Measurements from ENCODE around the gene RPL15. TPM values are rescaled to one million over a fixed set of nuclear protein-coding genes. Genes with fewer than 3 reads are reported as not detected.
"Not testable (repeated sequence)": the region's sequence is repeated elsewhere in the genome, so short reads cannot be mapped to it uniquely, and the experiment has no call there.

RPL15 gene
- total RNA-seq, 1 donor from 2014 or later = 1,360 TPM

DNA sequence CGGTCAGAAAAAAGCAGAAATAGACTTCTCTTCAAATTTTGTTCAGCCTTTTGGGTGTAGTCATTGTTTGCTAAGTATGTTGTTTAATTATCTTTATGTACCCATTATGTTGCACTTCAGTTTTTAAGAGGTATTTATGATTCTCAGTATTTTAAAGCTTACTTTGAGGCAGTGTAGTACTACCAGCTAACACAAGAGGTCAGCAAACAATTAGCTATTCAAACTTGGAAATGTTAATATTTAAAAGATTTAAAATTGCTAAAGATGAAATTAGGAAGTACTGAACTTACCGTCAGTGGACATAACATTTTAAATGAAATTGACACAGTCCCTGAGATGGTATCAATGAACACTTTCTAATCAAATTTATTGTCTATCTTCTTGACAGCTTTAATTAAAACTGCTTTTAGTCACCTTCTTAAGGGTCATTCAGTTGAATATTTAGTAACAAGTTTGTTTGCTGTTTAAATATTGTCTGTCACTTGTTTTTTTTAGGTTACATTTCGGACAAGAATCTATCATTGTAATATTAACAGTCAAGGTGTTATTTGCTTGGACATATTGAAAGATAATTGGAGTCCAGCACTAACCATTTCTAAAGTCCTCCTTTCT lies 28.2 kb upstream of the RPL15 start:
- no peak for DNase-seq (ENCODE audit: low spot score)

DNA sequence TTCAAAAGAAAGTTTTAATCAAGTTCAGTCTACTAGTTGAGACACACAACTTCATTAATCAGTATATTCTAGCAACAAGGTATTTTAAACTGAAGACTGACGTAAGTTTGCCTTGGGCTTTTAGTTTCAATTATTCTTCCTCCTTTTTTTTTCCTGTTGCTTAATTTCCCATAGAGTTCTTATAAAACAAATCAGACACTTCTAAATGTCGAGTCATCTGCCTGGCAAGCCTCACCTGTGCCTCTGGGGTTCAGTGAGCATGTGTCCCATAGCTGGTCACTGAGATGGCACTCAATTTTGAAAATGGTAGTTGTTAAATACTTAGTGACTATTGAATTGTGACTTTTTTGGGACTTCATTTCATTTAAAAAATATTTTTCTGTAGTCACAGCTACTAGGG lies 27.5 kb upstream of the RPL15 start:
- no peak for DNase-seq (ENCODE audit: low spot score)

DNA sequence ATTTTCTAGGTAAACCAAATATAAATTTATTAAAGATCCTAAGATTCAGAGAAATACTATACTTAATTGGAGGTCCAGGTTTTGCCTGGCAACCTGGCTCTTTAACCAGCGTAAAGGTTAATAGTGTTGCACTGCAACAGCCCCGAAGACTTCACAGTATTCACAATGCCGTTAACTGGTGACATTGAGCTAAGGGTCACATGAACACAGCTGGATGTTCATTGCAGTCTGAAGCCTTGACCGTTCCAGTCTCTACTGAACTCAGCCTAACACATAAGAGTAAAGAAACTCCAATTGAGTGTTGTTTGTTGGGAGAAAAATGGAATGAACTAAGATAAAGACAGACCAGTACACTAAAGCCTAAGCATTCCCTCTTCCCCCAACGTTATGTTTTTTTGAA lies 27.0 kb upstream of the RPL15 start:
- DNase-seq (ENCODE audit: low spot score) = no peak

DNA sequence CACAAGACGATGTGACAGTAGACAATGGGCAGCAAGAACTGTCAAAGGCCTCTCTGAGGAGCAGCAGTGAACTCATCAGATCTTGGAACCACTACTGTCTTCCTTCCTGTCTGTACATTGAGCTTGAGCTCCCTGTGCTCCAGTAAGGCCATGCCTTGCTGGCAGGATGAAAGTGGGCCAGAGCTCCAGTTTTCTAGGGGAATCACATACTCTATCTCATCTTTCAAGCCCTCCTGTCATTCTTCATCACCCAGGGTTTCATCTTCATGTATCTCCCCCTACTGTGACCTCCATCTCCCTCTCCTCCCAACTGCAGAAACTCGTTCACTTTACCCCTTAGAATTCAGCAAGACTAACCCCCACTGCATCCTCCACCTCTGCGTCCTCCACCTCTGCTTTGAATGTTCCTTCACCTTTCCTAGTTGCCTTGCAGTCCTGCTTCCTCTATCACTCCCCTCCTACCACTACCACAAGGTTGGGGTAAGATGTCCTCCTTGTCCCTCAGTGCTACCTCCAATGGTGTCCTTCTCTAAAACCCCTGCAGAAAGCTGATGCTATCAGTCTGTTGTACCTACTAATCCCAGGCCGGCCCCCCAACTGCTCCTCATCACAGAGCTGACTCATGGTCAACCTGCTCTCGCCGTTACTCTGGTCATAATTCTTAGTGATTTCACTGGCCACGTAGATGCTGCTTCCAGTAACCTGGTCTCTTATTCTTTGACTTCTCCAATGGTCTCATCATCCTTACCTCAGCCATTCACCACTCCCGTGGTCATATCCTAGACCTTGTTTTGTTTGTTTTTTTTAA lies 22.5 kb upstream of the RPL15 start:
- no peak for DNase-seq (ENCODE audit: low spot score)

DNA sequence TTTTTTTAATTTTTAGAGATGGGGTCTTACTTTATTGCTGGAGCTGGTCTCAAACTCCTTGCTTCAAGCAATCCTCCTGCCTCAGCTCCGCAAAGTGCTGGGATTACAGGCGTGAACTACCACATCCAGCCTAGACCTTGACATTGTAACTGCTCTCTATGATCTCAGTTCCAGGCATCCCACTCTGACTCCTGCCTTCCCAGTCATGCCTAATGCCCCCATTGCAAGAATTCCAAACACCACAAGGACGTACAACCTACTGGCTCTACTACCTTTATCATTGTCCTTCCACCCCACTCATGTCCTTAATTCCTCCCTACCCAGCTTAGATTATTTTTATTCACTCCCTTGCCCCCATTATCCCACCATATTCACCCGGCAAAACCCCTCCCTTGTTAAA lies 21.8 kb upstream of the RPL15 start:
- DNase-seq (ENCODE audit: low spot score) = no peak

DNA sequence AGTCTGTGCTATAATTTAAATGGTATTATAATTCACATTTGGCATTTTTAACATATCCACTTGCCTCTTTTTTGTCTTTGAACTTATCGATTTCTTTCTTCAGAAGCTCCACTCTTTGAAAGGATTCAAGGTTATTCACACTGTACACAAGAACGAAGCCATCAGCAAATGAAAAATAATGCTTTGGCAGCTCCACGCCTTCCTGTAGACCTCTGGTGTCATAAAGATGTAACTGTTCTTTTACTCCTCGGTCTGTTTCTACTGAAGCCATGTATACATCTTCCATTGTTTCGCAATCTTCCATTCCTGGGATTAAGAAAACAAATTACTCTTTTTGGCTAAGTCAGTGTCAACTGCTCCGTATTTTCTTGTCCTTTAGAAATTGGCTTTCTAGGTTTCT lies 16.2 kb upstream of the RPL15 start:
- no peak for DNase-seq (ENCODE audit: low spot score)

DNA sequence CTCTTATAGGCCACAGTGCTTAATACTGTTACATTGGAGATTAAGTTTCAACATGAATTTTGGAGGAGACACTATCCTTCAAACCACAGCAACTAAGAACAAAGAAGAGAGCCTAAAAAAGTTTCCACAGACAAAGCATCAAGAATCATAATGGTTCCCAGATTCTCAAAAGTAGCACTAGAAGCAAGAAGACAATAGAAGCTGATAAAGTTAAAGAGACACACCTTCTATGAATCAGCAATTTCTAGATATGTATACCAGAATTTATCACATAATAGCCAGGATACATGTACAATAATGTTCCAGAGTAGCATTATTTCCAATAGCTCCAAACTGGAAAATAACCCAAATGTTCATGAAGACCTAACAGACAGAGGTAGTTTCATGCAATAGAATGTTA lies 12.4 kb upstream of the RPL15 start:
- DNase-seq (ENCODE audit: low spot score) = no peak

DNA sequence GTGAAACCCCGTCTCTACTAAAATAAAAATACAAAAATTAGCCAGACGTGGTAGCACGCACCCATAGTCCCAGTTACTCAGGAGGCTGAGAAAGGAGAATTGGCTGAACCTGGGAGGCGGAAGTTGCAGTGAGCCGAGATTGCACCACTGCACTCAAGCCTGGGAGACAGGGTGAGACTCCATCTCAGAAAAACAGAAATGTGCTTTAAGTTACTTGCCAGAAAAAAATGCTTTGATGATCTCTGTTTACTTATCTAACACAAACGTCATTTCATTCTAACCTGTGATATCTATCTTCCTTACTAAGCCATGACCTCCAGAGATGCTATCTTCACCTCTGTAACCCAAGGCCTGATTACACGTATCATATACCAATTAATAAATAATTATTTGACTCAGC lies 7.6 kb upstream of the RPL15 start:
- DNase-seq (ENCODE audit: low spot score) = no peak

DNA sequence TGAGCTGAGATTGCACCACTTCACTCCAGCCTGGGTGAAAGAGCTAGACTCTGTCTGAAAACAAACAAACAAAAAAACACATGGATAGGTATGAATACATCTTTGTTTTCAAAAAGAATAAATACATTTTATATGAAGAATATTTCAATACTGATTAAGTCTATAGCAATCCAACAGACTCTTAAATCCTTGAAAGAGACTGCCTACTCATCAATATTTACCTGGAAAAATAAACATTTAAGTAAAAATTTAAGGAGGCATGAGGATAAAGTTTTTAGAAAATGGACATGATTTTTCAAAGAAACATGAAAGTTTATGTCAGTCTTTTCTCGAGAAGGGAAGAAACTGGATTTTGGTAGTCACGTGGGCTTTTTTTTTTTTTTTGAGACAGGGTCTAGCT lies 5.5 kb upstream of the RPL15 start:
- DNase-seq (ENCODE audit: low spot score) = no peak

DNA sequence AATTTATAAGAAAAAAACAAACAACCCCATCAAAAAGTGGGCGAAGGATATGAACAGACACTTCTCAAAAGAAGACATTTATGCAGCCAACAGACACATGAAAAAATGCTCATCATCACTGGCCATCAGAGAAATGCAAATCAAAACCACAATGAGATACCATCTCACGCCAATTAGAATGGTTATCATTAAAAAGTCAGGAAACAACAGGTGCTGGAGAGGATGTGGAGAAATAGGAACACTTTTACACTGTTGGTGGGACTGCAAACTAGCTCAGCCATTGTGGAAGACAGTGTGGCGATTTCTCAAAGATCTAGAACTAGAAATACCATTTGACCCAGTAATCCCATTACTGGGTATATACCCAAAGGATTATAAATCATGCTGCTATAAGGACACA lies 4.6 kb upstream of the RPL15 start:
- DNase-seq (ENCODE audit: low spot score) = not testable (repeated sequence)

DNA sequence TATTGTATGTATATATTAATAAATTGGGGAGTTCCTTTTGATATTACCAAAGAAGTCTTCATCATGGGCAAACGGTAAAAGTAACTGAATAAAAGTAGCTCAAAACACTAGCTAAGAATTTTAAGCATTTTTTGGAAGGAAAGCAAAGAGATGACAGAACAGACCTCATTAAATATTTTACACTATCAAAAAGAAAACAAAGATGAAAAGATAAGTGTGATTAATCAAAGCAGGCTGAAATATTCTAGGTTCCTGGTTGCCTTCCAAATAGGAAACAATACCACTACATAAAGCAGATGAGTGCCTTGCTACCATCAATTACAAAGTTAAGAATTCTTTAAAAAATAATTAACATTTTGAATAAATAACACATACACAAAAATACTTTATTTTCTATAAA lies 3.8 kb upstream of the RPL15 start:
- DNase-seq (ENCODE audit: low spot score) = no peak

DNA sequence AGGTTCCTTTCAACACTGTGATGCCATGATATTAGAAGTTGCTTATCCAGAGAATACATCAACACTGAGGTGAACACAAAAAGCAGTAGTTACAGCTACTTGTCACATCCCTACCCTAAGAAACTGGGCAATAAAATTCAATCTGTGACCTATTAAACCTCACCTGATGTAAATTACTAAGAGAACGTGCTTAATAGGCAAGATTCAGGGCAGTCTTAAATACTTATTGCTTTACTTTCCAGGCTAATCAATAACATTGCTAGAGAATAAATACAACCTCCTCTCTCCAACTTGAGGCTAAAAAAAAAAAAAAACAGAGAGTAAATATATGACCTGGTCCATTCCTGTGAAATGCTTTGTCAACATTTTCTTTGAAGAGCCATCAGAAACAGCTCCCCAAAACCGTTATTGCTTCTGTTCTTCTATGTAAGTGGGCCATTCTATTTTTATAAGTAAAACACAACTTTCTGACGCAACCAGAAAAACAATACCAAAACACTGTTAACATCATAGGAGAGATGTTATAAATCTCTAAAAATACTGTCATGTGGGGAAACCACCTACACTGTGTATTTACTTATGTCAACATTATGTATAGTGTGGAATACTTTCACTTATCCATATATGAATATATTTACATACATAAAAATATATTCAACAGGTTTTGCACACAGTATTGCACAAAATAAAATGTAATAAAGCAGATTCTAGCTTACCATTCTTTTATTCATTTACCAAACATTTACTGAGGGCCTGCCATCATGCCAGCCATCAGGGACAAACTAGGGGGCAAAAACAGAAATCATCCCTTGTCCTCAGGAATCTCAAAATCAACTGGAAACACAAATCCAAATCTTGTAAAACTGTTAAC lies 2.8 kb upstream of the RPL15 start:
- DNase-seq (ENCODE audit: low spot score) = no peak

DNA sequence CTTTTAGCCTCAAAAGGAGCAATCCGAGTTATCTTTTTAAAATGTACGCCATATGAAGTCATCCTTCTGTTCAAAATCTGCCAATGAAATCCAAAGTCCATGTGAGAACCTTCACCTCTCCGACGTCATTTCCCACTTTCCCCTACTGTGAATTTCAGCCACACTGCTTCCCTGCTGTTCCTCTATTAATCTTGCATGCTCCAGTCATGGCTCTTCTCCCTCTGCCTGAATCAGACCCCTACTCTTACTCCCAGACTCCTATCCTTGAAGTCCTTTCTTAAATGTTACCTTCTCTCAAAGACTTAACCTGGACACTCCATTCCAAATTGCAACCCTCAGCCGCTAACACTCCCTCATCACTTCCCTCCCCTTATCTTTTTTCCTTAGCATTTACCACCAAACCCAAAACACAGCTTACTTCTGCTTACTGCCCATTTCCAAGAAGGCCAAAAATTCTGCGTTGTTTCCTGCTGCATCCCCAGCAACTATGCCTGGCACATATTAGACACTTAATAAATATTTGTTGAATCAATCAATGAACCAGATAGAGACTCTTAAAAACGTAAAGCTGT lies 1.3 kb upstream of the RPL15 start:
- DNase-seq (ENCODE audit: low spot score) = no peak

DNA sequence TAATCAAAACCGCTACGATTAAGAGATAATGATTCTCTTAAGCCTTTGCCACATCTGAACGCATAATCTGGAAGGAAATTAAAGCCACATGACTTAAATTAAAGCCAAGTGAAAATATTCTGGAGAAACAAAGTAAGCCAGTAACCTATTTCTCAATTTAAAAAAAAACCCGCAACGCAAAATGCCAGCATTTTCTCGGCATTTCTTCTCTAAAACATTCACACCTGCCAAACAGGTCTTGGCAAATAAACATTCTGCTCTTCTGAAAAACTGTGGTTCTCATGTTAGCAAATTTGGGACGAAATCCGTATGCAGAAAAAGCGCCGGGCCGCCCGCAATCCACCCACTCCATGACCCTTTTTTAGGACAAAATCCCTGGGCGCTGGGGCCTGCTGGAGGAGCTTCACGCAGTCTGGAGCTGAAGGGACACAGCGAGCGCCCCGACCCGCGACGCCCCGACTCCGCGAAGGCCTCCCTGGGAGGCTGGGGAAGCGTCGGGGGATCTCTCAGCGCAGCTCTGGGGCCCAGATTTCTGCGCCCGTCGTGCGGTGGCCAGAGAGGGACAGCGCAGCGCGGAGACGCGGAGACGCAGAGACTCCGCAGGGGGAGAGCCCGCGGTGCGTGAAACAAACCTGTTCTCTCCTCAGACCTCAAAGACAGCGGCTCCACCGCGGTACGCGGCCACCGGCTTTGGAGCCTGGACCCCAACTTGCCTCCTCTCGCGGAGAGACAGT lies 613 bp upstream of the RPL15 start:
- no peak for DNase-seq (ENCODE audit: low spot score)

DNA sequence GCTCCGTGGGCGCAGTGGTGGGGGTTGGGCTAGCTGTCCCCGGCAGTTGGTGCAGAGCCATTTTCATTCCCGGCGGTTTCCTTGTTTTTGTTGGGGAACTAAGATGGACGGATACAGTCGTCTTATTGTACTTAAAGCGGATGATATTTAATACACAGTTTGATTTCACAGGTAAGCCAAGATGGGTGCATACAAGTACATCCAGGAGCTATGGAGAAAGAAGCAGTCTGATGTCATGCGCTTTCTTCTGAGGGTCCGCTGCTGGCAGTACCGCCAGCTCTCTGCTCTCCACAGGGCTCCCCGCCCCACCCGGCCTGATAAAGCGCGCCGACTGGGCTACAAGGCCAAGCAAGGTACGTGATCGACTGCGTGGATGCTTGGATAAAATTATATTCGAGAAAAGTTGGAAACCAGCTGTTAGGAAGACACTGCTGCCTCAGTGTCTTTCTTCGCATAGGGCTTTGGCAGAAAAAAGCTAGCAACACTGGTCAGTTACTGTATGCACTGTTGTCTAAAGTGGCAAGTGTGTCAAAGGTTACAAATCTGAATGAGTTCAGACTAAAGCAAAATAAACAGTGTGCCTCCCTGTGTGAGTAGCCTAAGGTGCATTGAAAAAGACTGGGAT lies 859 bp downstream of the RPL15 start:
- not testable (repeated sequence) for DNase-seq (ENCODE audit: low spot score)

DNA sequence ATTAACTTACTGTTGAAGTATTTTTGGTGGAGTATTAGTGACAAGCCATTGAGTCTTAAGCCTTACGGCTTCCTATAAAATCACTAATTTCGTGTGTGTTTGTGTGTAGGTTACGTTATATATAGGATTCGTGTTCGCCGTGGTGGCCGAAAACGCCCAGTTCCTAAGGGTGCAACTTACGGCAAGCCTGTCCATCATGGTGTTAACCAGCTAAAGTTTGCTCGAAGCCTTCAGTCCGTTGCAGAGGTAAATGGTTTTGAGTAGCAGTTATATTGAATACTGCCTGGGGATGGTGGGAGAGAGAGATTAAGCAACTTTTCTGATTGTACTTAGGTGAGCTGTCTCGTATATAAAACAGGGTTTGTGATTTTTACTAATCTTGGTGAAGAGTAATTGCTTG lies 1.4 kb downstream of the RPL15 start:
- not testable (repeated sequence) for DNase-seq (ENCODE audit: low spot score)

DNA sequence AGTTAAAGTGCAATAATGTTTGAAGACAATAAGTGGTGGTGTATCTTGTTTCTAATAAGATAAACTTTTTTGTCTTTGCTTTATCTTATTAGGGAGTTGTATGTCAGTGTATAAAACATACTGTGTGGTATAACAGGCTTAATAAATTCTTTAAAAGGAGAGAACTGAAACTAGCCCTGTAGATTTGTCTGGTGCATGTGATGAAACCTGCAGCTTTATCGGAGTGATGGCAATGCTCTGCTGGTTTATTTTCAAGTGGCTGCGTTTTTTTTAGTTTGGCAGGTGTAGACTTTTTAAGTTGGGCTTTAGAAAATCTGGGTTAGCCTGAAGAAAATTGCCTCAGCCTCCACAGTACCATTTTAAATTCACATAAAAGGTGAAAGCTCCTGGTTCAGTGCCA lies 2.7 kb downstream of the RPL15 start:
- no peak for DNase-seq (ENCODE audit: low spot score)

DNA sequence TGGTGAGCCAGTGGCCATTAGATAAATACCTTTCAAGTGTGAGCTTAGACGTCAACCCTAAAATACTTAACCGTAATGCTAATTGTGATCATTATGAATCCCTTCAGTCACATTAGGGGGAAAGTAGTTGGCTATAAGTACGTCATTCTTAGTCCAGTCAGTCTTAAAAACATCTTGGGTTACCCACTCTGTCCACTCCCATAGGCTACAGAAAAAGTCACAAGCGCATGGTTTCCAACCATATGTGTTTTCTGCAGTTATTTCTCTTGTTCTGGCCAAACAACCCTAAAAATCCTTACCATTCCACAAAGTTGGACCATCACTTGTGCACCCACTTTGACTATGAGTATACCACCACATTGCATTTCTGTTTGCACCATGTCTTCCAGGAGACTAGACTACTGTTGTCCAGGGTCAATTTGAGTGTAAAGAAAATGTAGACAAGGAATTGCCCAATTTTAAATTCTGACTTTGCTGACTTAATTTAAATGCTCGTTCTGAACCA lies 3.3 kb downstream of the RPL15 start:
- DNase-seq (ENCODE audit: low spot score) = no peak

DNA sequence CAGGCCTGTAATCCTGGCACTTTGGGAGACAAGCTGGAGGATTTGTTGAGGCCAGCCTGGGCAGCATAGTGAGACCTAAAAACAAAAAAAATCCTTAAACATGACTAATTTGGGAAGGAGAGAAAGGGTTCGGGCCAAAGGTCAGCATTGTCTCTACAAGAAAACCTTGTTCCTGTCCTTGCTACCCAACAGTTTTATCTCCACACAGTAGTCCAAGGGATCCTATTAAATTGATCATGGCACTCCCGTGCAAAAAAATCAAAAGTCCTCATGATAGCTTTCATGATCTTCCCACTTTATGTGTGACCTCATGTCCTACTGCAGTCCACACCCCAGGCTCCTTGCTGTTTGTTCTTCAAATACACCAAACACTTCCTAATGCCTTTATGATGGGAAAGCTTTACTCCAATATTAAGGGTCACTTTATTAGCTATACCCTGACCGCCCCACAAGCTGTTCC lies 4.2 kb downstream of the RPL15 start:
- no peak for DNase-seq (ENCODE audit: low spot score)

DNA sequence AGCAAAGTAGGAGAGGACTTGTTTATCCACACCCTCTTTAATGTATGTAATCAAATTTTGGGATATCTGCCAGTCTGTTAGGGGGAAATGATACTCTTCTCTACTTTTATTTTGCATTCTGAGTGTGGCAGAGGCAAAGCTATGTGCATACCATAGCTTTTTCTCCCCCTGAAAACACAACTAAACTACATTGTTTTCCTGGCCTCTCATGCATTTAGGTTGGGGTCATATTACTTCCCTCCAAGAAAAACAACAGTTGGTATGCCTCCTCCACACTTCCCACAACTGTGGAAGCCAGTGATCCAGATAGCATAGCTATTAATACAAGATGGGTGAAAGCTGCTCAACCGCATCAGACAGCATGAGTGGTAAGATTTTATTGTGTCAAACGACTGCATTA lies 6.9 kb downstream of the RPL15 start:
- no peak for DNase-seq (ENCODE audit: low spot score)

All from mesenteric fat pad (tissue), 1 donor.